Sigmoid colon (tissue), 7 donors: ENCODE measurements around the gene VGLL4. TPM values are rescaled to one million over a fixed set of nuclear protein-coding genes. Genes with fewer than 3 reads are reported as not detected.

Experiments
- DNase-seq: peaks from one replicate; pipeline ENCODE4 v3.0.0-alpha.2; 2019
- H3K27ac ChIP-seq, 4 donors: fragments of 200-600 bp; sonication (generic); one replicate each; pipeline ENCODE4 v1.5.1; 2016 to 2019; ENCODE audit warnings: mild to moderate bottlenecking in 1 of 4
- H3K27me3 ChIP-seq, 3 donors: fragments of 200-600 bp; sonication (generic); one replicate each; pipeline ENCODE4 v1.5.1; 2019; ENCODE audit warnings: mild to moderate bottlenecking in 1 of 3
- H3K36me3 ChIP-seq, 4 donors: fragments of 200-600 bp; sonication (generic); one replicate each; pipeline ENCODE4 v1.5.1; 2016 to 2019
- H3K4me1 ChIP-seq, 4 donors: fragments of 200-600 bp; sonication (generic); one replicate each; pipeline ENCODE4 v1.5.1; 2017 to 2019
- H3K4me3 ChIP-seq, 4 donors: fragments of 200-600 bp; sonication (generic); one replicate each; pipeline ENCODE4 v1.5.1; 2017 to 2019; ENCODE audit warnings: mild to moderate bottlenecking in 2 of 4, moderate library complexity in 1 of 4
- H3K9me3 ChIP-seq, 4 donors: fragments of 200-600 bp in 3 of 4; sonication (generic) in 3 of 4; one replicate each; pipeline versions ENCODE4 v1.5.1 to v1.6.1; 2013 to 2019
- CTCF ChIP-seq, 4 experiments: fragments of 450-650 bp in 3 of 4; fragments of 200-600 bp in 1 of 4; IDR thresholded peaks; one replicate each; pipeline ENCODE4 v1.5.1; 2016 to 2019; ENCODE audit warnings: antibody characterized with exemption in 4 of 4, mild to moderate bottlenecking in 3 of 4, moderate library complexity in 2 of 4
- EP300 ChIP-seq, 4 donors: sonication (generic); formaldehyde crosslinking; IDR thresholded peaks; one replicate each; pipeline ENCODE4 v1.6.1; 2017; ENCODE audit warnings: antibody characterized with exemption in 4 of 4
- POLR2A ChIP-seq, 2 donors: fragments of 450-650 bp; IDR thresholded peaks; one replicate each; pipeline ENCODE4 v1.6.1; 2016; ENCODE audit warnings: antibody characterized with exemption in 2 of 2, mild to moderate bottlenecking in 2 of 2, moderate library complexity in 2 of 2
- POLR2AphosphoS5 ChIP-seq, 4 donors: sonication (generic); formaldehyde crosslinking; IDR thresholded peaks; one replicate each; pipeline ENCODE4 v1.6.1; 2017; ENCODE audit warnings: antibody characterized with exemption in 4 of 4
- WGBS, 2 donors: extraction: QIAGEN DNeasy Blood & Tissue Kit; methylation state at CpG; one replicate each; pipeline ENCODE4 v1.1.7; 2013; 5-methylcytosine and 5-hydroxymethylcytosine counted together
- intact Hi-C: fragments of 100-400 bp; cut with DNase I; formaldehyde crosslinking; loops from one replicate; pipeline ENCODE4 v1.15.1; 2023
- polyA plus RNA-seq, 3 donors: library from polyadenylated mRNA; stranded (reverse); fragments of 200-250 nt; gene quantifications; one replicate each; pipeline ENCODE4 v1.2.3, GENCODE V29; 2013
- total RNA-seq, 4 donors: library from RNA; depleted of rRNA; stranded (reverse); fragments of >200 nt; gene quantifications; one replicate each; pipeline ENCODE4 v1.1.0, GENCODE V29; 2016
- donor health status: healthy with polysubstance abuse.
- donor health status: Bipolar disorder and iron deficiency.
- donor health status: healthy.

VGLL4 gene
- total and polyA plus RNA-seq, 7 donors, result 26.4 to 56.5 (median 41.5) TPM

- DNase-seq, result no peak
- Histone ChIP-seq H3K27ac (peak overlapping the region; percentile 41 to 81 (median 70)), H3K4me1 (peaks cover 2 to 90% (median 75%) of the 10 kb centered on the region in 4 donors), H3K9me3 (no peaks in the 10 kb centered on the region), H3K36me3 (peaks cover 0 to 28% (median 19%) of the 10 kb centered on the region in 4 donors), H3K27me3 (no peaks in the 10 kb centered on the region), H3K4me3 (no peak overlapping the region)
- intact Hi-C loops, result no loop called here
- WGBS, 2 donors, result 84 to 88% methylated on average over 17 of the region's 17 CpGs
- TF ChIP-seq CTCF (IDR thresholded peaks at IDR 0.05) (no peak), EP300 (IDR thresholded peaks at IDR 0.05) (no peak), POLR2A (IDR thresholded peaks at IDR 0.05) (no peak), POLR2AphosphoS5 (IDR thresholded peaks at IDR 0.05) (no peak)
Observed at GRCh38 chr3:11558411-11558903, 85.3 kb downstream of the VGLL4 start.

GRCh38 chr3:11558002-11558401 lies 85.7 kb downstream of the VGLL4 start:
- Histone ChIP-seq H3K4me3 (no peak overlapping the region), H3K36me3 (peaks cover 0 to 23% (median 15%) of the 10 kb centered on the region in 4 donors), H3K9me3 (no peaks in the 10 kb centered on the region), H3K27me3 (no peaks in the 10 kb centered on the region), H3K4me1 (peaks cover 2 to 91% (median 72%) of the 10 kb centered on the region in 4 donors), H3K27ac (peak overlapping the region; percentile 41 to 81 (median 70))
- TF ChIP-seq EP300 (IDR thresholded peaks at IDR 0.05) (no peak), POLR2A (IDR thresholded peaks at IDR 0.05) (no peak), CTCF (IDR thresholded peaks at IDR 0.05) (no peak), POLR2AphosphoS5 (IDR thresholded peaks at IDR 0.05) (peak in 1 of 4 donors; percentile 25)
- intact Hi-C loops, result no loop called here
- no peak for DNase-seq
- WGBS, 2 donors, result 75 to 81% methylated on average over 13 of the region's 13 CpGs

- intact Hi-C loops, result no loop called here
- Histone ChIP-seq H3K9me3 (no peaks in the 10 kb centered on the region), H3K4me3 (no peak overlapping the region), H3K4me1 (peaks cover 2 to 81% (median 63%) of the 10 kb centered on the region in 4 donors), H3K27me3 (no peaks in the 10 kb centered on the region), H3K36me3 (peaks cover 0 to 15% (median 7%) of the 10 kb centered on the region in 4 donors), H3K27ac (peak overlapping the region; percentile 41 to 81 (median 70))
- TF ChIP-seq POLR2A (IDR thresholded peaks at IDR 0.05) (no peak), EP300 (IDR thresholded peaks at IDR 0.05) (no peak), CTCF (IDR thresholded peaks at IDR 0.05) (no peak), POLR2AphosphoS5 (IDR thresholded peaks at IDR 0.05) (peak in 3 of 4 donors; percentile 12 to 58 (median 32))
- DNase-seq, result peak; percentile 83
- WGBS, 2 donors, result 36 to 67% methylated on average over 16 of the region's 16 CpGs
Observed at GRCh38 chr3:11556851-11557644, 86.7 kb downstream of the VGLL4 start.

GRCh38 chr3:11555881-11556633 lies 87.7 kb downstream of the VGLL4 start:
- no peak for DNase-seq
- intact Hi-C loops, result no loop called here
- Histone ChIP-seq H3K9me3 (no peaks in the 10 kb centered on the region), H3K4me1 (peaks cover under 1 to 71% (median 53%) of the 10 kb centered on the region in 4 donors), H3K27me3 (no peaks in the 10 kb centered on the region), H3K36me3 (peaks cover 0 to 15% (median 6%) of the 10 kb centered on the region in 4 donors), H3K27ac (peak overlapping the region in 3 of 4 donors; percentile 25 to 81 (median 78)), H3K4me3 (no peak overlapping the region)
- 88 to 91% methylated on average over 23 of the region's 23 CpGs for WGBS, 2 donors
- TF ChIP-seq POLR2AphosphoS5 (IDR thresholded peaks at IDR 0.05) (no peak), CTCF (IDR thresholded peaks at IDR 0.05) (no peak), POLR2A (IDR thresholded peaks at IDR 0.05) (no peak), EP300 (IDR thresholded peaks at IDR 0.05) (no peak)
